K562 (cell line): ENCODE data around the gene MAP7D1. TPM values are rescaled to one million over a fixed set of nuclear protein-coding genes. Genes with fewer than 3 reads are reported as not detected.
A peak's percentile ranks its signal among the peaks of the same experiment; 100 is the strongest.

Experiments
- CBX3 ChIP-seq, 2 experiments: IDR thresholded peaks; 1 replicate in 1 of 2; 2 replicates in 1 of 2; pipeline ENCODE4 v1.6.1; 2012; ENCODE audit warnings: inconsistent platforms in 2 of 2, low read length in 2 of 2, borderline replicate concordance in 1 of 2, control low read depth in 1 of 2
- CHD1 ChIP-seq: fragments of 200-600 bp; sonication (generic); IDR thresholded peaks from one replicate; pipeline ENCODE4 v1.6.1; 2012; ENCODE audit warnings: mild to moderate bottlenecking, moderate library complexity, low read length, inconsistent platforms
- FOXJ3 ChIP-seq: sonication (generic); formaldehyde crosslinking; IDR thresholded peaks from 2 replicates; pipeline ENCODE4 v1.4.0; 2020; ENCODE audit warnings: mild to moderate bottlenecking, missing genetic modification reagents
- IRF2 ChIP-seq: sonication (generic); formaldehyde crosslinking; IDR thresholded peaks from 2 replicates; pipeline ENCODE4 v1.8.1; 2022; ENCODE audit warnings: mild to moderate bottlenecking, missing genetic modification reagents
- KAT8 ChIP-seq: fragments of 450-650 bp; IDR thresholded peaks from 2 replicates; pipeline ENCODE4 v1.6.1; 2016; ENCODE audit warnings: low read depth, mild to moderate bottlenecking
- LCOR ChIP-seq: sonication (generic); formaldehyde crosslinking; IDR thresholded peaks from 2 replicates; pipeline ENCODE4 v1.8.0; 2022; ENCODE audit warnings: mild to moderate bottlenecking, missing genetic modification reagents
- MCM7 ChIP-seq, 2 experiments: fragments of 450-650 bp; IDR thresholded peaks; 2 replicates each; pipeline ENCODE4 v1.6.1; 2016 to 2018
- PBX2 ChIP-seq, 2 experiments: IDR thresholded peaks in 1 of 2; conservative IDR thresholded peaks in 1 of 2; 2 replicates each; pipeline ENCODE4 v1.6.1; 2016; ENCODE audit warnings: low read depth in 2 of 2, mild to moderate bottlenecking in 1 of 2, missing compliant biosample characterization in 1 of 2, missing genetic modification characterization in 1 of 2, moderate library complexity in 1 of 2
- PCBP2 ChIP-seq: fragments of 200-400 bp; formaldehyde crosslinking; IDR thresholded peaks from 2 replicates; pipeline ENCODE4 v1.6.1; 2018; ENCODE audit warnings: low read length, low read depth, mild to moderate bottlenecking, moderate library complexity; ENCODE audit not compliant: poor library complexity, severe bottlenecking
- PHTF2 ChIP-seq: fragments of 250-450 bp; sonication (Bioruptor Pico); IDR thresholded peaks from 2 replicates; pipeline ENCODE4 v1.5.0; 2021; ENCODE audit warnings: mild to moderate bottlenecking
- RBM34 ChIP-seq: fragments of 200-400 bp; formaldehyde crosslinking; IDR thresholded peaks from 2 replicates; pipeline ENCODE4 v1.6.1; 2018; ENCODE audit warnings: low read length, borderline replicate concordance; ENCODE audit not compliant: insufficient read depth
- VEZF1 ChIP-seq: fragments of 200-800 bp; sonication (Bioruptor generic); IDR thresholded peaks from 2 replicates; pipeline ENCODE4 v1.6.1; 2017; ENCODE audit warnings: missing genetic modification characterization, missing compliant biosample characterization
- ZBTB8A ChIP-seq: fragments of 450-650 bp; IDR thresholded peaks from 2 replicates; pipeline ENCODE4 v1.6.1; 2018; ENCODE audit warnings: mild to moderate bottlenecking, moderate library complexity; ENCODE audit not compliant: partially characterized antibody
- ZNF407 ChIP-seq: fragments of 450-650 bp; IDR thresholded peaks from 2 replicates; pipeline ENCODE4 v1.6.1; 2016; ENCODE audit warnings: low read depth
- ZNF41 ChIP-seq: fragments of 250-450 bp; sonication (Bioruptor Pico); conservative IDR thresholded peaks from 2 replicates; pipeline ENCODE4 v1.4.0; 2020; ENCODE audit warnings: mild to moderate bottlenecking
- polyA plus RNA-seq, 8 experiments: library from polyadenylated mRNA; depleted of rRNA in 4 of 8; stranded (reverse) in 5 of 8; unstranded in 3 of 8; fragments of >200 nt; fragmentation: Nextera tagmentation in 2 of 8; fragmentation: Illumina TruSeq in 1 of 8; extraction: Ambion mirVana in 2 of 8; extraction: Trizol in 1 of 8; gene quantifications; 2 replicates each; pipeline versions ENCODE4 v1.2.1 to v1.2.3, GENCODE V29; 2011 to 2014; ENCODE audit warnings: inconsistent platforms in 1 of 8, missing spikeins in 1 of 8
- total RNA-seq, 7 experiments: library from RNA; depleted of rRNA in 6 of 7; stranded (reverse); fragments of >200 nt in 6 of 7; fragmentation: Illumina TruSeq in 2 of 7; extraction: Trizol in 2 of 7; gene quantifications; 2 replicates each; pipeline versions ENCODE4 v1.2.1 to v1.2.3, GENCODE V29; 2011 to 2021; ENCODE audit warnings: low replicate concordance in 1 of 7

The MAP7D1 gene
- total and polyA plus RNA-seq, 9 of the 15 experiments (the other 6 are each of a cell fraction or from before 2014, with no cell fraction given): 3.6 to 108 (median 34.5) TPM

DNA sequence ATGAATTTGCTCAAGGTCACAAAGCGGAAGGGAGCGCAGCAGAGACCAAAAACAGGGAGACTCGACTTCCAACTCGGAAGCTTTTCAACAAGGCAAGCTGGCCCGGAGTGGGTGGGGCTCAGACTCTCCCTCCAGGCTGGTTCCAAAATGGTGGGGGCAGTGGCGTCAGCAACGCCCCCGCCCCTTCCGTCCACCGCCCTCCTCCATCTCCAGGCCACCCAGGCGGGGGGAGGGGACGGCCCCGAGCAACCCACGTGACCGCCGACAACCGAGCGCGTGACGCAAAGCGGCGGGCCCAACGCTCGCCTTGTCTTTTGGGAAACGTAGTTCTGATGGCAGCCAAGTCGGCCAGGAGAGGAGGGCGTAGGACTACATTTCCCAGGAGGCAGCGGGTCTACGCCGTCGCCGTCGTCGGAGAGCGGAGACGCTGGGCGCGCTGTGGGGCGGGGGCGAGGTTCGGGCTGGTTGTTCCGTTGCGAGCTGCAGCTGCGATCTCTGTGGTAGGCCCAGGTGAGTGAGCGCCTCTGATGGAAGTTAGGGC, 68.1 kb downstream of the MAP7D1 start, which contains the start of gene THRAP3 (continued):
- TF ChIP-seq ZNF407 (0 out of 2 replicates have a peak, but pooled peaks have one; percentile 4), FOXJ3 (CRISPR knock-in tag) (no peak), MCM7 (IDR thresholded peaks at IDR 0.05) (no peak), KAT8 (0 out of 2 replicates have a peak, but pooled peaks have one; percentile 2), PCBP2 (no peak), LCOR (CRISPR knock-in tag) (peak; percentile 75; the same call in 1 of the 2 replicates), PHTF2 (CRISPR knock-in tag) (no peak), CHD1 (no peak), RBM34 (no peak), ZBTB8A (no peak), VEZF1 (peak; percentile 99), PBX2 (CRISPR knock-in tag; IDR thresholded peaks at IDR 0.05; ENCODE audit: low read depth) (no peak), PBX2 (tag; conservative IDR thresholded peaks at IDR 0.05; ENCODE audit: low read depth) (no peak), ZNF41 (CRISPR knock-in tag) (no peak), IRF2 (CRISPR knock-in tag) (no peak), CBX3 (IDR thresholded peaks at IDR 0.05; ENCODE audit: borderline replicate concordance in 1 of 2, low read length in 2 of 2) (no peak)
